ENCODE data around the gene SYTL4. TPM values are rescaled to one million over a fixed set of nuclear protein-coding genes. Genes with fewer than 3 reads are reported as not detected.

Gene SYTL4
- total and polyA plus RNA-seq, 2 of the 8 experiments (the other 6 are each of a cell fraction or from before 2014, with no cell fraction given) = 0.11 TPM

DNA sequence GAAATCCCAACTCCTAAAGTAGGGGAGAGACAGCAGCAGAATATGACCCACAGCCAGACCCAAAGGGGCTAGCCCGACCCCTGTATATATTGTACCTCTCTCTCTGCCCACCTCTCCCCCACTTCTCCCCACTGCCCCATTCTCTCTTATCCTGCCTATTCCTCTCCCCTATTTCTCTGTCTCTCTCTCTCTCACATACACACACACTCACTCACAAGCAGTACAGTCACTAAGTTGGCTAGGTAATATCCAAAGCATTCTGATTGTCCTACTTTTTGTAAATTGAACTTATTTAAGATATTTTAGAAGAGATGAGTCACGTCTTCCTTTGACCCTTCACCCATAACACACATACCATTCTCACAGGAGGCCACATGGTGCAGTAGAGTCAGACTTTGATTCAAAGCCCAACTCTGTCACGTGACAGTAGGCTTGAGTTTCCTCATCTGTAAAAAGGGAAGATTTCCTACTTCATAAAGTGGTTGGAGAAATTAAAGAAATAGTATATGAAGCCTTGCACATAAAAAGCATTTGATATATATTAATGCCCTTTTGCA lies 58.4 kb downstream of the SYTL4 start (continued):
- TF ChIP-seq, protein P1, sequence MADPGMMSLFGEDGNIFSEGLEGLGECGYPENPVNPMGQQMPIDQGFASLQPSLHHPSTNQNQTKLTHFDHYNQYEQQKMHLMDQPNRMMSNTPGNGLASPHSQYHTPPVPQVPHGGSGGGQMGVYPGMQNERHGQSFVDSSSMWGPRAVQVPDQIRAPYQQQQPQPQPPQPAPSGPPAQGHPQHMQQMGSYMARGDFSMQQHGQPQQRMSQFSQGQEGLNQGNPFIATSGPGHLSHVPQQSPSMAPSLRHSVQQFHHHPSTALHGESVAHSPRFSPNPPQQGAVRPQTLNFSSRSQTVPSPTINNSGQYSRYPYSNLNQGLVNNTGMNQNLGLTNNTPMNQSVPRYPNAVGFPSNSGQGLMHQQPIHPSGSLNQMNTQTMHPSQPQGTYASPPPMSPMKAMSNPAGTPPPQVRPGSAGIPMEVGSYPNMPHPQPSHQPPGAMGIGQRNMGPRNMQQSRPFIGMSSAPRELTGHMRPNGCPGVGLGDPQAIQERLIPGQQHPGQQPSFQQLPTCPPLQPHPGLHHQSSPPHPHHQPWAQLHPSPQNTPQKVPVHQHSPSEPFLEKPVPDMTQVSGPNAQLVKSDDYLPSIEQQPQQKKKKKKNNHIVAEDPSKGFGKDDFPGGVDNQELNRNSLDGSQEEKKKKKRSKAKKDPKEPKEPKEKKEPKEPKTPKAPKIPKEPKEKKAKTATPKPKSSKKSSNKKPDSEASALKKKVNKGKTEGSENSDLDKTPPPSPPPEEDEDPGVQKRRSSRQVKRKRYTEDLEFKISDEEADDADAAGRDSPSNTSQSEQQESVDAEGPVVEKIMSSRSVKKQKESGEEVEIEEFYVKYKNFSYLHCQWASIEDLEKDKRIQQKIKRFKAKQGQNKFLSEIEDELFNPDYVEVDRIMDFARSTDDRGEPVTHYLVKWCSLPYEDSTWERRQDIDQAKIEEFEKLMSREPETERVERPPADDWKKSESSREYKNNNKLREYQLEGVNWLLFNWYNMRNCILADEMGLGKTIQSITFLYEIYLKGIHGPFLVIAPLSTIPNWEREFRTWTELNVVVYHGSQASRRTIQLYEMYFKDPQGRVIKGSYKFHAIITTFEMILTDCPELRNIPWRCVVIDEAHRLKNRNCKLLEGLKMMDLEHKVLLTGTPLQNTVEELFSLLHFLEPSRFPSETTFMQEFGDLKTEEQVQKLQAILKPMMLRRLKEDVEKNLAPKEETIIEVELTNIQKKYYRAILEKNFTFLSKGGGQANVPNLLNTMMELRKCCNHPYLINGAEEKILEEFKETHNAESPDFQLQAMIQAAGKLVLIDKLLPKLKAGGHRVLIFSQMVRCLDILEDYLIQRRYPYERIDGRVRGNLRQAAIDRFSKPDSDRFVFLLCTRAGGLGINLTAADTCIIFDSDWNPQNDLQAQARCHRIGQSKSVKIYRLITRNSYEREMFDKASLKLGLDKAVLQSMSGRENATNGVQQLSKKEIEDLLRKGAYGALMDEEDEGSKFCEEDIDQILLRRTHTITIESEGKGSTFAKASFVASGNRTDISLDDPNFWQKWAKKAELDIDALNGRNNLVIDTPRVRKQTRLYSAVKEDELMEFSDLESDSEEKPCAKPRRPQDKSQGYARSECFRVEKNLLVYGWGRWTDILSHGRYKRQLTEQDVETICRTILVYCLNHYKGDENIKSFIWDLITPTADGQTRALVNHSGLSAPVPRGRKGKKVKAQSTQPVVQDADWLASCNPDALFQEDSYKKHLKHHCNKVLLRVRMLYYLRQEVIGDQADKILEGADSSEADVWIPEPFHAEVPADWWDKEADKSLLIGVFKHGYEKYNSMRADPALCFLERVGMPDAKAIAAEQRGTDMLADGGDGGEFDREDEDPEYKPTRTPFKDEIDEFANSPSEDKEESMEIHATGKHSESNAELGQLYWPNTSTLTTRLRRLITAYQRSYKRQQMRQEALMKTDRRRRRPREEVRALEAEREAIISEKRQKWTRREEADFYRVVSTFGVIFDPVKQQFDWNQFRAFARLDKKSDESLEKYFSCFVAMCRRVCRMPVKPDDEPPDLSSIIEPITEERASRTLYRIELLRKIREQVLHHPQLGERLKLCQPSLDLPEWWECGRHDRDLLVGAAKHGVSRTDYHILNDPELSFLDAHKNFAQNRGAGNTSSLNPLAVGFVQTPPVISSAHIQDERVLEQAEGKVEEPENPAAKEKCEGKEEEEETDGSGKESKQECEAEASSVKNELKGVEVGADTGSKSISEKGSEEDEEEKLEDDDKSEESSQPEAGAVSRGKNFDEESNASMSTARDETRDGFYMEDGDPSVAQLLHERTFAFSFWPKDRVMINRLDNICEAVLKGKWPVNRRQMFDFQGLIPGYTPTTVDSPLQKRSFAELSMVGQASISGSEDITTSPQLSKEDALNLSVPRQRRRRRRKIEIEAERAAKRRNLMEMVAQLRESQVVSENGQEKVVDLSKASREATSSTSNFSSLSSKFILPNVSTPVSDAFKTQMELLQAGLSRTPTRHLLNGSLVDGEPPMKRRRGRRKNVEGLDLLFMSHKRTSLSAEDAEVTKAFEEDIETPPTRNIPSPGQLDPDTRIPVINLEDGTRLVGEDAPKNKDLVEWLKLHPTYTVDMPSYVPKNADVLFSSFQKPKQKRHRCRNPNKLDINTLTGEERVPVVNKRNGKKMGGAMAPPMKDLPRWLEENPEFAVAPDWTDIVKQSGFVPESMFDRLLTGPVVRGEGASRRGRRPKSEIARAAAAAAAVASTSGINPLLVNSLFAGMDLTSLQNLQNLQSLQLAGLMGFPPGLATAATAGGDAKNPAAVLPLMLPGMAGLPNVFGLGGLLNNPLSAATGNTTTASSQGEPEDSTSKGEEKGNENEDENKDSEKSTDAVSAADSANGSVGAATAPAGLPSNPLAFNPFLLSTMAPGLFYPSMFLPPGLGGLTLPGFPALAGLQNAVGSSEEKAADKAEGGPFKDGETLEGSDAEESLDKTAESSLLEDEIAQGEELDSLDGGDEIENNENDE (IDR thresholded peaks at IDR 0.05; ENCODE audit: insufficient replicate concordance, low read length) = no peak
- TF ChIP-seq, protein P2, sequence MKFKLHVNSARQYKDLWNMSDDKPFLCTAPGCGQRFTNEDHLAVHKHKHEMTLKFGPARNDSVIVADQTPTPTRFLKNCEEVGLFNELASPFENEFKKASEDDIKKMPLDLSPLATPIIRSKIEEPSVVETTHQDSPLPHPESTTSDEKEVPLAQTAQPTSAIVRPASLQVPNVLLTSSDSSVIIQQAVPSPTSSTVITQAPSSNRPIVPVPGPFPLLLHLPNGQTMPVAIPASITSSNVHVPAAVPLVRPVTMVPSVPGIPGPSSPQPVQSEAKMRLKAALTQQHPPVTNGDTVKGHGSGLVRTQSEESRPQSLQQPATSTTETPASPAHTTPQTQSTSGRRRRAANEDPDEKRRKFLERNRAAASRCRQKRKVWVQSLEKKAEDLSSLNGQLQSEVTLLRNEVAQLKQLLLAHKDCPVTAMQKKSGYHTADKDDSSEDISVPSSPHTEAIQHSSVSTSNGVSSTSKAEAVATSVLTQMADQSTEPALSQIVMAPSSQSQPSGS (IDR thresholded peaks at IDR 0.05; ENCODE audit: low read length) = no peak
- no peak for TF ChIP-seq TBP (IDR thresholded peaks at IDR 0.05; ENCODE audit: low read depth, low read length)
- TF ChIP-seq SP1 (IDR thresholded peaks at IDR 0.05; ENCODE audit: low read depth, low read length) = no peak
- no peak for TF ChIP-seq NRF1 (IDR thresholded peaks at IDR 0.05; ENCODE audit: low read depth, low read length)
- TF ChIP-seq CREB1 (IDR thresholded peaks at IDR 0.05) = no peak
